Fibroblast of villous mesenchyme (primary cell): ENCODE data around the gene DNAJB2. TPM values are rescaled to one million over a fixed set of nuclear protein-coding genes. Genes with fewer than 3 reads are reported as not detected.

Source experiments
- DNase-seq: peaks from one replicate; pipeline ENCODE4 v3.0.0-alpha.2; 2010; ENCODE audit warnings: low read depth
- H3K4me3 ChIP-seq: 2 replicates; pipeline ENCODE4 v1.5.1; 2011; ENCODE audit warnings: low read depth, mild to moderate bottlenecking, low read length
- CTCF ChIP-seq: IDR thresholded peaks from 2 replicates; pipeline ENCODE4 v1.5.1; 2012; ENCODE audit warnings: low read depth, mild to moderate bottlenecking, low read length; ENCODE audit not compliant: insufficient read depth
- total RNA-seq: library from RNA; depleted of rRNA; stranded (reverse); fragments of >200 nt; gene quantifications from 2 replicates; pipeline ENCODE4 v1.2.3, GENCODE V29; 2012

The DNAJB2 gene
- total RNA-seq: 29.6 and 33.7 TPM in 2 replicates

- peak; percentile 22 for TF ChIP-seq CTCF
- peak within 1 kb of the TSS; percentile 74 for H3K4me3 ChIP-seq
- DNase-seq: peak; percentile 99
Measured at GRCh38 chr2:219279151-219279915, at the start of gene DNAJB2. TSS of gene DNAJB2 (plus strand) at chr2:219279366. CDS start at chr2:219279834, 468 bp downstream.

- no peak for TF ChIP-seq CTCF
- DNase-seq: peak; percentile 64
Measured at GRCh38 chr2:219230059-219230540, 49.1 kb upstream of the DNAJB2 start.

GRCh38 chr2:219234331-219234730 is 44.8 kb upstream of the DNAJB2 start:
- no peak for DNase-seq
- TF ChIP-seq CTCF: no peak
- no peak overlapping the region for H3K4me3 ChIP-seq

More at GRCh38 chr2:219230059-219230540, 49.1 kb upstream of the DNAJB2 start:
- H3K4me3 ChIP-seq: peak overlapping the region; percentile 76

- peak overlapping the region; percentile 53 for H3K4me3 ChIP-seq
- TF ChIP-seq CTCF: no peak
Measured at GRCh38 chr2:219243291-219243761, 35.8 kb upstream of the DNAJB2 start.

GRCh38 chr2:219244789-219245147 is 34.4 kb upstream of the DNAJB2 start:
- no peak for DNase-seq
- no peak for TF ChIP-seq CTCF
- peak overlapping the region; percentile 85 for H3K4me3 ChIP-seq

More at GRCh38 chr2:219243291-219243761, 35.8 kb upstream of the DNAJB2 start:
- DNase-seq: peak; percentile 54

- DNase-seq: peak; percentile 93
- TF ChIP-seq CTCF: no peak
- H3K4me3 ChIP-seq: peak within 1 kb of the TSS; percentile 85
Measured at GRCh38 chr2:219245148-219245898, 33.8 kb upstream of the DNAJB2 start, which contains the start of the genes GLB1L and STK16. TSS of gene GLB1L (minus strand) at chr2:219245444. CDS start at chr2:219243573, 1,871 bp downstream. TSS of gene STK16 (plus strand) at chr2:219245479. CDS start at chr2:219246000, 521 bp downstream.
